Fibroblast of mammary gland (primary cell): Measurements from ENCODE around the gene ADAM10.

Experiments
- DNase-seq: peaks from one replicate; pipeline ENCODE4 v3.0.0-alpha.2; 2010; ENCODE audit warnings: low read depth
- H3K4me3 ChIP-seq: 2 replicates; pipeline ENCODE4 v1.5.1; 2011; ENCODE audit warnings: low read depth, mild to moderate bottlenecking, low read length, moderate library complexity; ENCODE audit not compliant: control insufficient read depth
- CTCF ChIP-seq: conservative IDR thresholded peaks from 2 replicates; pipeline ENCODE4 v1.5.1; 2011; ENCODE audit warnings: low read depth, low read length, inconsistent platforms; ENCODE audit not compliant: control insufficient read depth, insufficient read depth

Gene ADAM10

GRCh38 chr15:58755956-58756355, 6.4 kb upstream of the ADAM10 start:
- TF ChIP-seq CTCF: no peak
- peak; percentile 25 for DNase-seq
- H3K4me3 ChIP-seq: no peak overlapping the region

GRCh38 chr15:58755350-58755749, 5.8 kb upstream of the ADAM10 start:
- TF ChIP-seq CTCF: no peak
- no peak overlapping the region for H3K4me3 ChIP-seq
- no peak for DNase-seq

GRCh38 chr15:58752716-58753115, 3.2 kb upstream of the ADAM10 start:
- no peak overlapping the region for H3K4me3 ChIP-seq
- TF ChIP-seq CTCF: no peak
- DNase-seq: no peak

- no peak for DNase-seq
- H3K4me3 ChIP-seq: peak overlapping the region; percentile 76
Measured at GRCh38 chr15:58748852-58749531, 515 bp downstream of the ADAM10 start.

GRCh38 chr15:58748040-58748851, 1.3 kb downstream of the ADAM10 start:
- no peak for TF ChIP-seq CTCF
- peak overlapping the region; percentile 76 for H3K4me3 ChIP-seq
- no peak for DNase-seq

More at GRCh38 chr15:58748852-58749531, 515 bp downstream of the ADAM10 start:
- TF ChIP-seq CTCF: no peak

GRCh38 chr15:58746174-58746573, 3.3 kb downstream of the ADAM10 start:
- no peak overlapping the region for H3K4me3 ChIP-seq
- TF ChIP-seq CTCF: no peak
- DNase-seq: no peak
